AG10803 (cell line): ENCODE data around the gene COX7B2.
A peak's percentile ranks its signal among the peaks of the same experiment; 100 is the strongest.

Experiments used
- DNase-seq: peaks from one replicate; pipeline ENCODE4 v3.0.0; 2010; ENCODE audit warnings: low read depth
- H3K4me3 ChIP-seq: 2 replicates; pipeline ENCODE4 v1.5.1; 2011; ENCODE audit warnings: mild to moderate bottlenecking, low read length, control low read depth
- CTCF ChIP-seq: conservative IDR thresholded peaks from 2 replicates; pipeline ENCODE4 v1.5.1; 2011; ENCODE audit warnings: mild to moderate bottlenecking, low read length, control low read depth, inconsistent platforms

The COX7B2 gene

GRCh38 chr4:46870411-46870810 is 38.6 kb downstream of the COX7B2 start:
- no peak for TF ChIP-seq CTCF
- H3K4me3 ChIP-seq, result no peak overlapping the region
- DNase-seq, result no peak

- no peak overlapping the region for H3K4me3 ChIP-seq
- TF ChIP-seq CTCF, result no peak
- no peak for DNase-seq
Measured at GRCh38 chr4:46856333-46856732, 52.7 kb downstream of the COX7B2 start.

GRCh38 chr4:46852800-46853199 is 56.2 kb downstream of the COX7B2 start:
- DNase-seq, result no peak
- TF ChIP-seq CTCF, result no peak
- H3K4me3 ChIP-seq, result no peak overlapping the region

GRCh38 chr4:46850026-46850425 is 59.0 kb downstream of the COX7B2 start:
- no peak overlapping the region for H3K4me3 ChIP-seq
- no peak for TF ChIP-seq CTCF
- no peak for DNase-seq

GRCh38 chr4:46844325-46844917 is 64.6 kb downstream of the COX7B2 start:
- DNase-seq, result peak; percentile 40
- TF ChIP-seq CTCF, result peak; percentile 72

GRCh38 chr4:46839128-46839527 is 69.9 kb downstream of the COX7B2 start:
- no peak for DNase-seq
- no peak overlapping the region for H3K4me3 ChIP-seq
- no peak for TF ChIP-seq CTCF

More at GRCh38 chr4:46844325-46844917, 64.6 kb downstream of the COX7B2 start:
- H3K4me3 ChIP-seq, result no peak overlapping the region

- no peak for DNase-seq
- TF ChIP-seq CTCF, result no peak
- H3K4me3 ChIP-seq, result no peak overlapping the region
Measured at GRCh38 chr4:46837639-46838038, 71.4 kb downstream of the COX7B2 start.
